K562 (cell line): ENCODE results near the gene APP. TPM values are rescaled to one million over a fixed set of nuclear protein-coding genes. Genes with fewer than 3 reads are reported as not detected.
A peak's percentile ranks its signal among the peaks of the same experiment; 100 is the strongest.

ENCODE experiments used
- ATAC-seq: fragments of 200-7000 bp; cut with Tn5 transposase; 3 replicates; pipeline ENCODE4 v1.9.1; 2020; ENCODE audit warnings: moderate library complexity
- BruUV-seq: library from RNA; stranded (reverse); fragments of 400-500 nt; replicated peaks from 2 replicates; lab custom pipeline; 2021; lab: Mats Ljungman, UMichigan
- CTCF ChIA-PET: fragments of 300-600 bp; formaldehyde crosslinking; extraction: SDS; loops from one replicate; lab custom pipeline; 2021; ENCODE audit warnings: low intra/inter-chr PET ratio; lab: Yijun Ruan, JAX
- POLR2A ChIA-PET: fragments of 300-600, 350-650 bp; sonication (Branson Sonifier 250); formaldehyde crosslinking; extraction: SDS; loops from one replicate; lab custom pipeline; 2021; ENCODE audit warnings: antibody characterized with exemption, inconsistent platforms; lab: Yijun Ruan, JAX
- DNase-seq, 4 experiments: peaks; one replicate each; pipeline versions ENCODE4 v3.0.0 to v3.0.0-alpha.2; 2011 to 2018; ENCODE audit warnings: low spot score in 3 of 4, mixed read lengths in 3 of 4; ENCODE audit errors: extremely low read depth in 1 of 4
- FAIRE-seq: peaks from 2 replicates; lab custom pipeline; 2011; peaks lifted over from hg19 to GRCh38; lab: Jason Lieb, UNC
- H2AFZ ChIP-seq: 2 replicates; pipeline ENCODE4 v1.6.0; 2011; ENCODE audit warnings: low read depth, low read length, control low read depth, inconsistent platforms
- H3K27ac ChIP-seq: fragments of 200-600 bp; 3 replicates; pipeline ENCODE4 v1.8.0; 2011; ENCODE audit warnings: low read depth, mild to moderate bottlenecking, control low read depth, inconsistent platforms, low read length, moderate library complexity, mixed read lengths; ENCODE audit errors: extremely low read depth
- H3K27me3 ChIP-seq, 2 experiments: fragments of 300-600 bp in 1 of 2; 2 replicates in 1 of 2; 3 replicates in 1 of 2; pipeline versions ENCODE4 v1.6.0 to v1.8.0; 2011; ENCODE audit warnings: inconsistent platforms in 2 of 2, low read length in 2 of 2, mild to moderate bottlenecking in 1 of 2, mixed read lengths in 1 of 2, moderate library complexity in 1 of 2; ENCODE audit not compliant: control insufficient read depth in 2 of 2, insufficient read depth in 2 of 2
- H3K36me3 ChIP-seq: fragments of 300-600 bp; 3 replicates; pipeline ENCODE4 v1.8.0; 2011; ENCODE audit warnings: mild to moderate bottlenecking, low read length, inconsistent platforms; ENCODE audit not compliant: control insufficient read depth, insufficient read depth
- H3K4me1 ChIP-seq, 2 experiments: fragments of 200-600 bp in 1 of 2; replicated peaks in 1 of 2; 2 replicates in 1 of 2; 3 replicates in 1 of 2; pipeline versions ENCODE4 v1.5.1 to v1.8.0; 2011; ENCODE audit warnings: inconsistent platforms in 2 of 2, low read length in 2 of 2, mild to moderate bottlenecking in 1 of 2, mixed read lengths in 1 of 2, moderate library complexity in 1 of 2; ENCODE audit not compliant: control insufficient read depth in 2 of 2, insufficient read depth in 2 of 2
- H3K4me2 ChIP-seq: 2 replicates; pipeline ENCODE4 v1.6.1; 2011; ENCODE audit warnings: low read length, control low read depth, inconsistent platforms, mixed read lengths; ENCODE audit not compliant: insufficient read depth
- H3K4me3 ChIP-seq: fragments of 200-600 bp; sonication (generic), shearing (Covaris generic); 2 replicates; pipeline ENCODE4 v1.5.1; 2016; ENCODE audit warnings: control low read depth, inconsistent platforms
- H3K79me2 ChIP-seq: fragments of 200-600 bp; 3 replicates; pipeline ENCODE4 v1.8.0; 2011; ENCODE audit warnings: low read length, inconsistent platforms; ENCODE audit not compliant: control insufficient read depth, insufficient read depth
- H3K9ac ChIP-seq, 2 experiments: 2 replicates each; pipeline versions ENCODE4 v1.6.0 to v1.6.1; 2011; ENCODE audit warnings: low read depth in 2 of 2, low read length in 2 of 2, control low read depth in 1 of 2, inconsistent platforms in 1 of 2, mild to moderate bottlenecking in 1 of 2, mixed read lengths in 1 of 2; ENCODE audit not compliant: insufficient read depth in 1 of 2
- H3K9me1 ChIP-seq: one replicate; pipeline ENCODE4 v1.6.0; 2011; ENCODE audit warnings: inconsistent platforms, mild to moderate bottlenecking, low read length, moderate library complexity; ENCODE audit not compliant: control insufficient read depth, insufficient read depth
- H3K9me3 ChIP-seq: replicated peaks from 2 replicates; pipeline ENCODE4 v1.5.1; 2011; ENCODE audit warnings: low read depth, low read length, inconsistent platforms; ENCODE audit not compliant: control insufficient read depth, insufficient read depth
- H4K20me1 ChIP-seq: replicated peaks from 2 replicates; pipeline ENCODE4 v1.6.1; 2011; ENCODE audit warnings: low read length, inconsistent platforms, mixed read lengths; ENCODE audit not compliant: control insufficient read depth, insufficient read depth
- C11orf30 ChIP-seq: fragments of 450-650 bp; IDR thresholded peaks from 2 replicates; pipeline ENCODE4 v1.6.1; 2016; ENCODE audit warnings: low read depth, mild to moderate bottlenecking
- ETV5 ChIP-seq: sonication (generic); formaldehyde crosslinking; IDR thresholded peaks from 2 replicates; pipeline ENCODE4 v1.4.0; 2020; ENCODE audit warnings: low read depth, mild to moderate bottlenecking, missing genetic modification reagents
- HEY1 ChIP-seq: fragments of 250-450 bp; sonication (Bioruptor Pico); IDR thresholded peaks from 2 replicates; pipeline ENCODE4 v1.5.0; 2020; ENCODE audit warnings: mild to moderate bottlenecking, moderate library complexity, borderline replicate concordance
- L3MBTL2 ChIP-seq: fragments of 450-650 bp; IDR thresholded peaks from 2 replicates; pipeline ENCODE4 v1.6.1; 2016; ENCODE audit warnings: mild to moderate bottlenecking, moderate library complexity
- NRF1 ChIP-seq, 2 experiments: fragments of 450-650 bp; IDR thresholded peaks in 1 of 2; conservative IDR thresholded peaks in 1 of 2; 2 replicates each; pipeline ENCODE4 v1.6.1; 2014; ENCODE audit warnings: mild to moderate bottlenecking in 2 of 2
- PCBP1 ChIP-seq: fragments of 200-400 bp; formaldehyde crosslinking; IDR thresholded peaks from 2 replicates; pipeline ENCODE4 v1.6.1; 2018; ENCODE audit warnings: mild to moderate bottlenecking, low read depth, low read length; ENCODE audit not compliant: poor library complexity, severe bottlenecking
- PHB ChIP-seq: fragments of 250-450 bp; sonication (Bioruptor Pico); IDR thresholded peaks from 2 replicates; pipeline ENCODE4 v1.5.0; 2021
- PHF21A ChIP-seq: fragments of 450-650 bp; IDR thresholded peaks from 2 replicates; pipeline ENCODE4 v1.6.1; 2017; ENCODE audit warnings: low read depth, borderline replicate concordance
- POLR2AphosphoS5 ChIP-seq: IDR thresholded peaks from 2 replicates; pipeline ENCODE4 v1.6.1; 2011; ENCODE audit warnings: mild to moderate bottlenecking, low read depth, low read length, moderate library complexity; ENCODE audit not compliant: control insufficient read depth, insufficient read depth
- ZNF121 ChIP-seq: sonication (generic); formaldehyde crosslinking; conservative IDR thresholded peaks from 2 replicates; pipeline ENCODE4 v1.8.0; 2022; ENCODE audit warnings: missing genetic modification reagents
- ZNF282 ChIP-seq: sonication (generic); formaldehyde crosslinking; IDR thresholded peaks from 2 replicates; pipeline ENCODE4 v1.8.1; 2023; ENCODE audit warnings: missing genetic modification reagents
- ZNF316 ChIP-seq: fragments of 450-650 bp; IDR thresholded peaks from 2 replicates; pipeline ENCODE4 v1.6.1; 2016
- ZNF780A ChIP-seq: fragments of 250-450 bp; sonication (Bioruptor Pico); IDR thresholded peaks from 2 replicates; pipeline ENCODE4 v1.5.0; 2021; ENCODE audit warnings: mild to moderate bottlenecking
- WGBS: fragments of 100-300 bp; shearing (Covaris generic); methylation state at CpG from one replicate; pipeline ENCODE4 v1.1.6; 2016; ENCODE audit warnings: low coverage, mixed read lengths; ENCODE audit not compliant: insufficient coverage; ENCODE audit errors: missing lambda C conversion rate; 5-methylcytosine and 5-hydroxymethylcytosine counted together
- in situ Hi-C: fragments of 300-500 bp; cut with MboI; formaldehyde crosslinking; loops from 4 replicates; pipeline ENCODE4 v1.15.0; 2018; ENCODE audit warnings: inconsistent platforms, mixed read lengths
- intact Hi-C: fragments of 100-400 bp; cut with micrococcal nuclease; formaldehyde crosslinking; loops from 2 replicates; pipeline ENCODE4 v1.14.2; 2022
- polyA plus RNA-seq, 8 experiments: library from polyadenylated mRNA; depleted of rRNA in 4 of 8; stranded (reverse) in 5 of 8; unstranded in 3 of 8; fragments of >200 nt; fragmentation: Nextera tagmentation in 2 of 8; fragmentation: Illumina TruSeq in 1 of 8; extraction: Ambion mirVana in 2 of 8; extraction: Trizol in 1 of 8; gene quantifications; 2 replicates each; pipeline versions ENCODE4 v1.2.1 to v1.2.3, GENCODE V29; 2011 to 2014; ENCODE audit warnings: inconsistent platforms in 1 of 8, missing spikeins in 1 of 8
- total RNA-seq, 7 experiments: library from RNA; depleted of rRNA in 6 of 7; stranded (reverse); fragments of >200 nt in 6 of 7; fragmentation: Illumina TruSeq in 2 of 7; extraction: Trizol in 2 of 7; gene quantifications; 2 replicates each; pipeline versions ENCODE4 v1.2.1 to v1.2.3, GENCODE V29; 2011 to 2021; ENCODE audit warnings: low replicate concordance in 1 of 7
- TF ChIP-seq, protein P1 (sequence below): fragments of 150-350 bp; IDR thresholded peaks from 2 replicates; pipeline ENCODE4 v1.6.1; 2014; ENCODE audit warnings: low read depth, mild to moderate bottlenecking, low read length, borderline replicate concordance
- TF ChIP-seq, protein P2 (sequence below): fragments of 250-450 bp; sonication (Bioruptor Pico); IDR thresholded peaks from 2 replicates; pipeline ENCODE4 v1.8.0; 2021; ENCODE audit warnings: moderate library complexity, mild to moderate bottlenecking, inconsistent platforms
- TF ChIP-seq, protein P3 (sequence below): fragments of 250-450 bp; sonication (Bioruptor Pico); IDR thresholded peaks from 2 replicates; pipeline ENCODE4 v1.8.0; 2022; ENCODE audit warnings: moderate library complexity, mild to moderate bottlenecking, inconsistent platforms

Gene APP
- total and polyA plus RNA-seq, 9 of the 15 experiments (the other 6 are each of a cell fraction or from before 2014, with no cell fraction given): 0.01 to 1.5 (median 0.16) TPM; not detected in 5

DNA sequence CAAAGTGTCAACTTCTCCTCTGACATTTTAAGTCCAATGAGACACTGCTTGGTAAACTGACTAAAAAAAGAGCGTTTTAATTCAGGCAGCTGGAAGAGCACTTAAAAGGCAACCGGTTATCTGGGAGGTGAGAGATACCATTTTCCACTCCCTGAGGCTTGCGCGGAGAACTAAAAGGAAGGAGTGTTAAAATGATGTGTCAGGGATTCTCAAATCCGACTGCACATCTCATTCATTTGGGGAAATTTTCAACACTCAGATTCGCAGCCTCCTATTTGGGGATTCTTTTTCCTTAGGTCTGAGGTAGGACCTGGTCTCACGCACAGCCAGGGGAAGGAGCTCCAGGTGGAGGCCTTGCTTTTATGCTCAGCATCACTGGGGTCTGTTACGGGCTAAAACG lies 281.9 kb downstream of the APP start (continued):
- TF ChIP-seq, protein P1, sequence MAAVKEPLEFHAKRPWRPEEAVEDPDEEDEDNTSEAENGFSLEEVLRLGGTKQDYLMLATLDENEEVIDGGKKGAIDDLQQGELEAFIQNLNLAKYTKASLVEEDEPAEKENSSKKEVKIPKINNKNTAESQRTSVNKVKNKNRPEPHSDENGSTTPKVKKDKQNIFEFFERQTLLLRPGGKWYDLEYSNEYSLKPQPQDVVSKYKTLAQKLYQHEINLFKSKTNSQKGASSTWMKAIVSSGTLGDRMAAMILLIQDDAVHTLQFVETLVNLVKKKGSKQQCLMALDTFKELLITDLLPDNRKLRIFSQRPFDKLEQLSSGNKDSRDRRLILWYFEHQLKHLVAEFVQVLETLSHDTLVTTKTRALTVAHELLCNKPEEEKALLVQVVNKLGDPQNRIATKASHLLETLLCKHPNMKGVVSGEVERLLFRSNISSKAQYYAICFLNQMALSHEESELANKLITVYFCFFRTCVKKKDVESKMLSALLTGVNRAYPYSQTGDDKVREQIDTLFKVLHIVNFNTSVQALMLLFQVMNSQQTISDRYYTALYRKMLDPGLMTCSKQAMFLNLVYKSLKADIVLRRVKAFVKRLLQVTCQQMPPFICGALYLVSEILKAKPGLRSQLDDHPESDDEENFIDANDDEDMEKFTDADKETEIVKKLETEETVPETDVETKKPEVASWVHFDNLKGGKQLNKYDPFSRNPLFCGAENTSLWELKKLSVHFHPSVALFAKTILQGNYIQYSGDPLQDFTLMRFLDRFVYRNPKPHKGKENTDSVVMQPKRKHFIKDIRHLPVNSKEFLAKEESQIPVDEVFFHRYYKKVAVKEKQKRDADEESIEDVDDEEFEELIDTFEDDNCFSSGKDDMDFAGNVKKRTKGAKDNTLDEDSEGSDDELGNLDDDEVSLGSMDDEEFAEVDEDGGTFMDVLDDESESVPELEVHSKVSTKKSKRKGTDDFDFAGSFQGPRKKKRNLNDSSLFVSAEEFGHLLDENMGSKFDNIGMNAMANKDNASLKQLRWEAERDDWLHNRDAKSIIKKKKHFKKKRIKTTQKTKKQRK: no peak
- TF ChIP-seq ZNF121 (no peak), C11orf30 (0 out of 2 replicates have a peak, but pooled peaks have one; percentile 8), POLR2AphosphoS5 (no peak), ZNF316 (peak; percentile 19; the same call in 1 of the 2 replicates)
- TF ChIP-seq, all 486 proteins: peak for 2

DNA sequence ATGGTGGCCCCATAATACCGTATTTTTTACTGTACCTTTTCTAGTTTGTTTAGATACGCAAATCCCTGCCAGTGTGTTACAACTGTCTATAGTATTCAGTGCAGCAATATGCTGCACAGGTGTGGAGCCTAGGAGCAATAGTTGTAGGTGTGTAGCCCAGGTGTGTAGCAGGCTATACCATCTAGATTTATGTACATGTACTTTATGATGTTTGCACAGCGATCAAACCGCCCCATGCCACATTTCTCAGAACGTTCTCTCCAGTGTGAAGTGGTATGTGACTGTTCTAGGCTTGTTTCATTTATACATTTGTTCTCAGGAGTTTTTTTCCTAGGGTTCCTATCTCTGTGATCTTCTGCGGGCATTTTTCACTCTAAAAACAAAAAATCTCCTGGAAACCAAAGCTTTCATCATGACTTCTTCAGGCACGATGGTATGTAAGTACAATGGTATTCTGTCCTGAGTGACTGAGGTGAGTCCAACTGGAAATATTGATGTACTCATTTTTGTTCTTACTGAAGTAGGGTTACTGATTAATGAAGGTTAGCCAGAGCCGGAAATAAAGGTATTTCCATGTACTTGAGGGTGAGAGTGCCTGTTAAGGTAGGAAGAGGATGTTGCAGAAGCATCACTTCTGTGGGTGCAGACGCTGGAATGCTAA lies 282.8 kb downstream of the APP start:
- in situ Hi-C loops (loop anchor here (25.0 kb wide), 1 partner anchor 825 kb away; no protein-coding TSS in a partner anchor), intact Hi-C loops (no loop called here)
- no peak for TF ChIP-seq ZNF780A (CRISPR knock-in tag)
- TF ChIP-seq L3MBTL2: no peak
- TF ChIP-seq ETV5 (CRISPR knock-in tag): no peak
- TF ChIP-seq PHB (CRISPR knock-in tag): no peak
- TF ChIP-seq ZNF282 (CRISPR knock-in tag): no peak
- no peak for TF ChIP-seq HEY1 (CRISPR knock-in tag)
- TF ChIP-seq PHF21A: no peak
- TF ChIP-seq, protein P2, sequence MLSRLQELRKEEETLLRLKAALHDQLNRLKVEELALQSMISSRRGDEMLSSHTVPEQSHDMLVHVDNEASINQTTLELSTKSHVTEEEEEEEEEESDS: no peak
- TF ChIP-seq PCBP1: no peak
- TF ChIP-seq, protein P3, sequence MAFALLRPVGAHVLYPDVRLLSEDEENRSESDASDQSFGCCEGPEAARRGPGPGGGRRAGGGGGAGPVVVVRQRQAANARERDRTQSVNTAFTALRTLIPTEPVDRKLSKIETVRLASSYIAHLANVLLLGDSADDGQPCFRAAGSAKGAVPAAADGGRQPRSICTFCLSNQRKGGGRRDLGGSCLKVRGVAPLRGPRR: no peak
- no peak for TF ChIP-seq NRF1 (conservative IDR thresholded peaks at IDR 0.05 in 1 of 2, IDR thresholded peaks at IDR 0.05 in 1 of 2)
- no peak for DNase-seq
- BruUV-seq: no TSS peak
- no peak for ATAC-seq
- no peak overlapping the region for H3K27ac ChIP-seq
- H3K9me1 ChIP-seq: no peaks in the 10 kb centered on the region
- no peak overlapping the region for H3K9ac ChIP-seq
- no peaks in the 10 kb centered on the region for H3K27me3 ChIP-seq
- H3K79me2 ChIP-seq: no peaks in the 10 kb centered on the region
- CTCF ChIA-PET: interaction anchor here (0.6 kb wide), 1 partner anchor 895 kb away, joined by 5 read pairs; no protein-coding TSS in a partner anchor
- H3K4me1 ChIP-seq: no peaks in the 10 kb centered on the region
- H3K4me2 ChIP-seq: no peak overlapping the region
- WGBS: 0% methylated on average over 9 of the region's 9 CpGs
- H3K4me3 ChIP-seq: no peak overlapping the region
- no peak for FAIRE-seq
- POLR2A ChIA-PET: no interaction called here
- H4K20me1 ChIP-seq: no peaks in the 10 kb centered on the region
- H3K36me3 ChIP-seq: no peaks in the 10 kb centered on the region
- H2AFZ ChIP-seq: no peak overlapping the region
- no peaks in the 10 kb centered on the region for H3K9me3 ChIP-seq
